ENCODE data around the gene SLBP. TPM values are rescaled to one million over a fixed set of nuclear protein-coding genes. Genes with fewer than 3 reads are reported as not detected.

The SLBP gene
- total and polyA plus RNA-seq, 10 of the 15 experiments (the other 5 are each of a cell fraction or from before 2014, with no cell fraction given): 94.4 to 278 (median 158) TPM

DNA sequence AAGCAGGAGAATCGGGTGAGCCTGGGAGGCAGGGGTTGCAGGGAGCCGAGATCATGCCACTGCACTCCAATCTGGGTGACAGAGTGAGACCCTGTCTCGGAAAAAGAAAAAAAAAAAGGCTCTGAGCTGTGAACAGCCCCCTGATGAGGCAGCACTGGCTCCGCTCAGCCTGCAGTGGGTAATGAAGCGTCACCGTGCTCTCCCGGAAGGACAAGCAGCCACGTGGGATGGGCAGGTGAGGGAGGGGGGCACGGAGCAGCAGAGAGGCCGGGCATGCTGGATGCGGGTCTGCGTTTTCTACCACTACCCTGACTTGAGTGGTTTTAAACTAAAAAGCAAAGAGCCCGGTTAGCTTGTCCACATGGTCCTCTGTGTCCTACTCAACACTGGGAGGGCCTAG, 24.7 kb upstream of the SLBP start:
- 88% methylated on average over 13 of the region's 13 CpGs for WGBS (ENCODE audit: insufficient coverage, insufficient replicate concordance, low lambda C conversion rate, missing lambda C conversion rate)
- ATAC-seq: no peak
- TF ChIP-seq CHD4 (IDR thresholded peaks at IDR 0.05) (no peak), IRF4 (IDR thresholded peaks at IDR 0.05; ENCODE audit: low read depth, low read length) (no peak), CREB1 (IDR thresholded peaks at IDR 0.05; ENCODE audit: low read depth) (no peak), NFXL1 (IDR thresholded peaks at IDR 0.05; ENCODE audit: borderline replicate concordance) (no peak), TCF3 (IDR thresholded peaks at IDR 0.05; ENCODE audit: borderline replicate concordance, insufficient read depth, low read depth, low read length) (no peak), NR2F1 (conservative IDR thresholded peaks at IDR 0.05) (no peak), CBX5 (IDR thresholded peaks at IDR 0.05; ENCODE audit: low read depth) (no peak), ETV6 (conservative IDR thresholded peaks at IDR 0.05 in 1 of 2, IDR thresholded peaks at IDR 0.05 in 1 of 2; ENCODE audit: borderline replicate concordance in 1 of 2, low read depth in 1 of 2) (no peak), DPF2 (IDR thresholded peaks at IDR 0.05) (no peak), RAD51 (IDR thresholded peaks at IDR 0.05) (no peak), ZSCAN29 (IDR thresholded peaks at IDR 0.05) (no peak), HDAC6 (IDR thresholded peaks at IDR 0.05; ENCODE audit: unreplicated experiment) (no peak), SREBF1 (IDR thresholded peaks at IDR 0.05; ENCODE audit: low read length) (no peak)
- TF ChIP-seq, protein P1, sequence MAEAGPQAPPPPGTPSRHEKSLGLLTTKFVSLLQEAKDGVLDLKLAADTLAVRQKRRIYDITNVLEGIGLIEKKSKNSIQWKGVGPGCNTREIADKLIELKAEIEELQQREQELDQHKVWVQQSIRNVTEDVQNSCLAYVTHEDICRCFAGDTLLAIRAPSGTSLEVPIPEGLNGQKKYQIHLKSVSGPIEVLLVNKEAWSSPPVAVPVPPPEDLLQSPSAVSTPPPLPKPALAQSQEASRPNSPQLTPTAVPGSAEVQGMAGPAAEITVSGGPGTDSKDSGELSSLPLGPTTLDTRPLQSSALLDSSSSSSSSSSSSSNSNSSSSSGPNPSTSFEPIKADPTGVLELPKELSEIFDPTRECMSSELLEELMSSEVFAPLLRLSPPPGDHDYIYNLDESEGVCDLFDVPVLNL (IDR thresholded peaks at IDR 0.05; ENCODE audit: low read depth, low read length): no peak
- TF ChIP-seq, protein P2, sequence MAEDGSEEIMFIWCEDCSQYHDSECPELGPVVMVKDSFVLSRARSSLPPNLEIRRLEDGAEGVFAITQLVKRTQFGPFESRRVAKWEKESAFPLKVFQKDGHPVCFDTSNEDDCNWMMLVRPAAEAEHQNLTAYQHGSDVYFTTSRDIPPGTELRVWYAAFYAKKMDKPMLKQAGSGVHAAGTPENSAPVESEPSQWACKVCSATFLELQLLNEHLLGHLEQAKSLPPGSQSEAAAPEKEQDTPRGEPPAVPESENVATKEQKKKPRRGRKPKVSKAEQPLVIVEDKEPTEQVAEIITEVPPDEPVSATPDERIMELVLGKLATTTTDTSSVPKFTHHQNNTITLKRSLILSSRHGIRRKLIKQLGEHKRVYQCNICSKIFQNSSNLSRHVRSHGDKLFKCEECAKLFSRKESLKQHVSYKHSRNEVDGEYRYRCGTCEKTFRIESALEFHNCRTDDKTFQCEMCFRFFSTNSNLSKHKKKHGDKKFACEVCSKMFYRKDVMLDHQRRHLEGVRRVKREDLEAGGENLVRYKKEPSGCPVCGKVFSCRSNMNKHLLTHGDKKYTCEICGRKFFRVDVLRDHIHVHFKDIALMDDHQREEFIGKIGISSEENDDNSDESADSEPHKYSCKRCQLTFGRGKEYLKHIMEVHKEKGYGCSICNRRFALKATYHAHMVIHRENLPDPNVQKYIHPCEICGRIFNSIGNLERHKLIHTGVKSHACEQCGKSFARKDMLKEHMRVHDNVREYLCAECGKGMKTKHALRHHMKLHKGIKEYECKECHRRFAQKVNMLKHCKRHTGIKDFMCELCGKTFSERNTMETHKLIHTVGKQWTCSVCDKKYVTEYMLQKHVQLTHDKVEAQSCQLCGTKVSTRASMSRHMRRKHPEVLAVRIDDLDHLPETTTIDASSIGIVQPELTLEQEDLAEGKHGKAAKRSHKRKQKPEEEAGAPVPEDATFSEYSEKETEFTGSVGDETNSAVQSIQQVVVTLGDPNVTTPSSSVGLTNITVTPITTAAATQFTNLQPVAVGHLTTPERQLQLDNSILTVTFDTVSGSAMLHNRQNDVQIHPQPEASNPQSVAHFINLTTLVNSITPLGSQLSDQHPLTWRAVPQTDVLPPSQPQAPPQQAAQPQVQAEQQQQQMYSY (CRISPR knock-in tag; IDR thresholded peaks at IDR 0.05): no peak
- TF ChIP-seq, protein P3, sequence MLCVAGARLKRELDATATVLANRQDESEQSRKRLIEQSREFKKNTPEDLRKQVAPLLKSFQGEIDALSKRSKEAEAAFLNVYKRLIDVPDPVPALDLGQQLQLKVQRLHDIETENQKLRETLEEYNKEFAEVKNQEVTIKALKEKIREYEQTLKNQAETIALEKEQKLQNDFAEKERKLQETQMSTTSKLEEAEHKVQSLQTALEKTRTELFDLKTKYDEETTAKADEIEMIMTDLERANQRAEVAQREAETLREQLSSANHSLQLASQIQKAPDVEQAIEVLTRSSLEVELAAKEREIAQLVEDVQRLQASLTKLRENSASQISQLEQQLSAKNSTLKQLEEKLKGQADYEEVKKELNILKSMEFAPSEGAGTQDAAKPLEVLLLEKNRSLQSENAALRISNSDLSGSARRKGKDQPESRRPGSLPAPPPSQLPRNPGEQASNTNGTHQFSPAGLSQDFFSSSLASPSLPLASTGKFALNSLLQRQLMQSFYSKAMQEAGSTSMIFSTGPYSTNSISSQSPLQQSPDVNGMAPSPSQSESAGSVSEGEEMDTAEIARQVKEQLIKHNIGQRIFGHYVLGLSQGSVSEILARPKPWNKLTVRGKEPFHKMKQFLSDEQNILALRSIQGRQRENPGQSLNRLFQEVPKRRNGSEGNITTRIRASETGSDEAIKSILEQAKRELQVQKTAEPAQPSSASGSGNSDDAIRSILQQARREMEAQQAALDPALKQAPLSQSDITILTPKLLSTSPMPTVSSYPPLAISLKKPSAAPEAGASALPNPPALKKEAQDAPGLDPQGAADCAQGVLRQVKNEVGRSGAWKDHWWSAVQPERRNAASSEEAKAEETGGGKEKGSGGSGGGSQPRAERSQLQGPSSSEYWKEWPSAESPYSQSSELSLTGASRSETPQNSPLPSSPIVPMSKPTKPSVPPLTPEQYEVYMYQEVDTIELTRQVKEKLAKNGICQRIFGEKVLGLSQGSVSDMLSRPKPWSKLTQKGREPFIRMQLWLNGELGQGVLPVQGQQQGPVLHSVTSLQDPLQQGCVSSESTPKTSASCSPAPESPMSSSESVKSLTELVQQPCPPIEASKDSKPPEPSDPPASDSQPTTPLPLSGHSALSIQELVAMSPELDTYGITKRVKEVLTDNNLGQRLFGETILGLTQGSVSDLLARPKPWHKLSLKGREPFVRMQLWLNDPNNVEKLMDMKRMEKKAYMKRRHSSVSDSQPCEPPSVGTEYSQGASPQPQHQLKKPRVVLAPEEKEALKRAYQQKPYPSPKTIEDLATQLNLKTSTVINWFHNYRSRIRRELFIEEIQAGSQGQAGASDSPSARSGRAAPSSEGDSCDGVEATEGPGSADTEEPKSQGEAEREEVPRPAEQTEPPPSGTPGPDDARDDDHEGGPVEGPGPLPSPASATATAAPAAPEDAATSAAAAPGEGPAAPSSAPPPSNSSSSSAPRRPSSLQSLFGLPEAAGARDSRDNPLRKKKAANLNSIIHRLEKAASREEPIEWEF (IDR thresholded peaks at IDR 0.05; ENCODE audit: insufficient replicate concordance, low read depth, low read length): no peak

More for the DNA sequence above, 24.7 kb upstream of the SLBP start:
- H3K9me3 ChIP-seq (replicated peaks; ENCODE audit: control insufficient read depth, insufficient read depth, low read length): peaks cover 18% of the 10 kb centered on the region
- RAD21 ChIA-PET (ENCODE audit: unreplicated experiment): no interaction called here
- H3K4me3 ChIP-seq: no peak overlapping the region
- FAIRE-seq: no peak
- no peak overlapping the region for H3K4me2 ChIP-seq (ENCODE audit: control insufficient read depth, insufficient read depth)
- POLR2A ChIA-PET: no interaction called here
- H3K27me3 ChIP-seq (replicated peaks in 1 of 2; ENCODE audit: control insufficient read depth in 2 of 2, insufficient read depth in 2 of 2, low read length in 1 of 2): no peaks in the 10 kb centered on the region
- no peak overlapping the region for H3K9ac ChIP-seq (ENCODE audit: control insufficient read depth, insufficient read depth, low read length)
- H3K27ac ChIP-seq (ENCODE audit: control insufficient read depth, insufficient read depth): no peak overlapping the region
- SMC1A ChIA-PET (ENCODE audit: uncharacterized antibody, unreplicated experiment): no interaction called here
- no peaks in the 10 kb centered on the region for H3K4me1 ChIP-seq (ENCODE audit: control insufficient read depth, insufficient read depth, low read length)
- in situ Hi-C loops (cut with MboI): no loop called here
- BruUV-seq (replicated peaks): no TSS peak
- no peak for DNase-seq (ENCODE audit: low read depth, low spot score)
- CTCF ChIA-PET: no interaction called here
- H2AFZ ChIP-seq (ENCODE audit: control insufficient read depth, low read depth, low read length): no peak overlapping the region
- H3K36me3 ChIP-seq (ENCODE audit: control insufficient read depth in 2 of 2, insufficient read depth in 2 of 2, low read length in 1 of 2): peaks cover 47 to 55% of the 10 kb centered on the region in 2 experiments
- intact Hi-C loops (cut with micrococcal nuclease; ENCODE audit: unreplicated experiment): no loop called here
- H4K20me1 ChIP-seq (ENCODE audit: control insufficient read depth, insufficient read depth): no peaks in the 10 kb centered on the region
- H3K79me2 ChIP-seq (ENCODE audit: control insufficient read depth, insufficient read depth, low read length): no peaks in the 10 kb centered on the region

Data from GM12878 (cell line).